IMR-90 (cell line): ENCODE data around the gene CEP41. TPM values are rescaled to one million over a fixed set of nuclear protein-coding genes. Genes with fewer than 3 reads are reported as not detected.

Experiments
- ATAC-seq: fragments of 200-7000 bp; cut with Tn5 transposase; 2 replicates; pipeline ENCODE4 v1.9.1; 2020; ENCODE audit warnings: low read depth, mild to moderate bottlenecking, moderate library complexity
- BruUV-seq: library from RNA; stranded (reverse); fragments of 400-500 nt; replicated peaks from 2 replicates; lab custom pipeline; 2021; lab: Mats Ljungman, UMichigan
- CTCF ChIA-PET: fragments of 300-600 bp; formaldehyde crosslinking; extraction: SDS; loops from one replicate; lab custom pipeline; 2021; ENCODE audit warnings: antibody characterized with exemption; lab: Yijun Ruan, JAX
- POLR2A ChIA-PET: fragments of 300-600 bp; sonication (Branson Sonifier 250); formaldehyde crosslinking; loops from one replicate; lab custom pipeline; 2022; ENCODE audit warnings: antibody characterized with exemption; ENCODE audit not compliant: unreplicated experiment; lab: Charles Lee
- DNase-seq: peaks from one replicate; pipeline ENCODE4 v3.0.0; 2013
- H2AFZ ChIP-seq: replicated peaks from 2 replicates; pipeline ENCODE3; 2013; ENCODE audit warnings: low read length, mild to moderate bottlenecking; ENCODE audit not compliant: poor library complexity
- H2AK5ac ChIP-seq: 2 replicates; pipeline ENCODE4 v1.6.1; 2013; ENCODE audit warnings: low read depth, low read length, inconsistent platforms
- H2AK9ac ChIP-seq: replicated peaks from 2 replicates; pipeline ENCODE3; 2013; ENCODE audit warnings: mild to moderate bottlenecking, low read depth, low read length, moderate library complexity; ENCODE audit not compliant: poor library complexity
- H2BK120ac ChIP-seq: 2 replicates; pipeline ENCODE4 v1.6.1; 2013; ENCODE audit warnings: low read depth, low read length, inconsistent platforms
- H2BK15ac ChIP-seq: 3 replicates; pipeline ENCODE4 v1.6.1; 2013; ENCODE audit warnings: low read depth, low read length, inconsistent platforms
- H2BK20ac ChIP-seq: 2 replicates; pipeline ENCODE4 v1.6.1; 2013; ENCODE audit warnings: low read depth, mild to moderate bottlenecking, inconsistent platforms, low read length, moderate library complexity
- H2BK5ac ChIP-seq: 2 replicates; pipeline ENCODE4 v1.6.1; 2013; ENCODE audit warnings: mild to moderate bottlenecking, low read depth, low read length, inconsistent platforms; ENCODE audit not compliant: poor library complexity, severe bottlenecking
- H3K14ac ChIP-seq: replicated peaks from 2 replicates; pipeline ENCODE4 v1.6.1; 2013; ENCODE audit warnings: low read depth, low read length, inconsistent platforms
- H3K18ac ChIP-seq: 2 replicates; pipeline ENCODE4 v1.6.1; 2013; ENCODE audit warnings: low read depth, low read length, control low read depth
- H3K23ac ChIP-seq: 2 replicates; pipeline ENCODE4 v1.6.1; 2013; ENCODE audit warnings: low read depth, low read length, inconsistent platforms
- H3K27ac ChIP-seq: 2 replicates; pipeline ENCODE4 v1.5.1; 2013; ENCODE audit warnings: mild to moderate bottlenecking, control low read depth, low read length; ENCODE audit not compliant: insufficient read depth
- H3K27me3 ChIP-seq: 2 replicates; pipeline ENCODE4 v1.6.1; 2013; ENCODE audit warnings: low read length; ENCODE audit not compliant: control insufficient read depth, insufficient read depth
- H3K36me3 ChIP-seq: 2 replicates; pipeline ENCODE4 v1.6.1; 2013; ENCODE audit warnings: low read length, mixed read lengths; ENCODE audit not compliant: control insufficient read depth, insufficient read depth
- H3K4ac ChIP-seq: 2 replicates; pipeline ENCODE4 v1.6.1; 2013; ENCODE audit warnings: low read depth, low read length, inconsistent platforms
- H3K4me1 ChIP-seq: 2 replicates; pipeline ENCODE4 v1.6.1; 2013; ENCODE audit warnings: low read length, mixed read lengths; ENCODE audit not compliant: control insufficient read depth, insufficient read depth
- H3K4me2 ChIP-seq: 2 replicates; pipeline ENCODE4 v1.6.1; 2013; ENCODE audit warnings: low read depth, mild to moderate bottlenecking, control low read depth, low read length, moderate library complexity
- H3K4me3 ChIP-seq: 2 replicates; pipeline ENCODE4 v1.5.1; 2013; ENCODE audit warnings: low read depth, mild to moderate bottlenecking, control low read depth, low read length, moderate library complexity; ENCODE audit not compliant: insufficient read depth
- H3K56ac ChIP-seq: 2 replicates; pipeline ENCODE4 v1.6.1; 2013; ENCODE audit warnings: low read length, inconsistent platforms; ENCODE audit not compliant: insufficient read depth; ENCODE audit errors: extremely low read depth
- H3K79me1 ChIP-seq, 2 experiments: 2 replicates each; pipeline ENCODE4 v1.6.1; 2013; ENCODE audit warnings: low read length in 2 of 2, inconsistent platforms in 1 of 2, low read depth in 1 of 2
- H3K9ac ChIP-seq: 2 replicates; pipeline ENCODE4 v1.6.1; 2013; ENCODE audit warnings: low read depth, low read length, control low read depth
- H3K9me1 ChIP-seq: 2 replicates; pipeline ENCODE4 v1.6.1; 2013; ENCODE audit warnings: low read length, inconsistent platforms; ENCODE audit not compliant: insufficient read depth
- H3K9me3 ChIP-seq: 2 replicates; pipeline ENCODE4 v1.6.1; 2013; ENCODE audit warnings: low read length; ENCODE audit not compliant: control insufficient read depth, insufficient read depth
- H4K20me1 ChIP-seq: 2 replicates; pipeline ENCODE4 v1.6.1; 2013; ENCODE audit warnings: low read length, inconsistent platforms; ENCODE audit not compliant: insufficient read depth
- H4K5ac ChIP-seq: 2 replicates; pipeline ENCODE4 v1.6.1; 2013; ENCODE audit warnings: mild to moderate bottlenecking, low read depth, low read length, control low read depth
- H4K8ac ChIP-seq, 2 experiments: 2 replicates each; pipeline ENCODE4 v1.6.1; 2013; ENCODE audit warnings: low read depth in 2 of 2, low read length in 2 of 2, control low read depth in 1 of 2, inconsistent platforms in 1 of 2
- H4K91ac ChIP-seq: 2 replicates; pipeline ENCODE4 v1.6.1; 2013; ENCODE audit warnings: low read depth, low read length, inconsistent platforms; ENCODE audit not compliant: insufficient read depth
- CHD1 ChIP-seq: IDR thresholded peaks from 2 replicates; pipeline ENCODE4 v1.6.1; 2012; ENCODE audit warnings: low read depth, low read length, improper control_type of control experiment
- CTCF ChIP-seq: conservative IDR thresholded peaks from 2 replicates; pipeline ENCODE4 v1.5.1; 2012; ENCODE audit warnings: mild to moderate bottlenecking, low read depth, low read length, improper control_type of control experiment
- MAZ ChIP-seq: IDR thresholded peaks from 2 replicates; pipeline ENCODE4 v1.6.1; 2012; ENCODE audit warnings: low read depth, mild to moderate bottlenecking, low read length, improper control_type of control experiment, moderate library complexity, borderline replicate concordance
- POLR2A ChIP-seq: IDR thresholded peaks from 2 replicates; pipeline ENCODE4 v1.6.1; 2012; ENCODE audit warnings: mild to moderate bottlenecking, low read depth, low read length
- WGBS, 2 experiments: methylation state at CpG; one replicate each; pipeline versions ENCODE4 v1.1.5 to v1.1.7; 2013; ENCODE audit warnings: missing lambda C conversion rate in 2 of 2; ENCODE audit not compliant: insufficient read length in 1 of 2; ENCODE audit errors: extremely low coverage in 2 of 2; 5-methylcytosine and 5-hydroxymethylcytosine counted together
- dilution Hi-C: fragments of 300-500 bp; cut with HindIII; formaldehyde crosslinking; loops from one replicate; pipeline ENCODE4 v1.14.3; 2018; ENCODE audit warnings: low sequenced_read_pairs; ENCODE audit not compliant: unreplicated experiment
- in situ Hi-C: fragments of 300-500 bp; cut with MboI; formaldehyde crosslinking; loops from 3 replicates; pipeline ENCODE4 v1.14.3; 2019; ENCODE audit warnings: low sequenced_read_pairs, inconsistent platforms, mixed read lengths
- intact Hi-C: fragments of 100-400 bp; cut with micrococcal nuclease; formaldehyde crosslinking; loops from 2 replicates; pipeline ENCODE4 v1.10.0; 2022
- polyA plus RNA-seq, 3 experiments: library from polyadenylated mRNA; depleted of rRNA; stranded (reverse); fragments of >200 nt; gene quantifications; 2 replicates each; pipeline ENCODE4 v1.2.3, GENCODE V29; 2012; ENCODE audit warnings: low replicate concordance in 1 of 3
- total RNA-seq: library from RNA; depleted of rRNA; stranded (reverse); fragments of >200 nt; gene quantifications from 2 replicates; pipeline ENCODE4 v1.2.3, GENCODE V29; 2012

The CEP41 gene
- total and polyA plus RNA-seq, 2 of the 4 experiments (the other 2 are of a cell fraction): 12.2 to 21.9 TPM

- Histone ChIP-seq H3K36me3 (no peaks in the 10 kb centered on the region), H4K5ac (peak within 1 kb of the TSS; percentile 4), H3K27ac (no peak within 1 kb of the TSS), H3K9me1 (0 out of 2 replicates have a peak, but pooled peaks cover 6% of the 10 kb centered on the region), H3K79me1 (no peaks in the 10 kb centered on the region), H3K9ac (no peak within 1 kb of the TSS), H2BK120ac (peak within 1 kb of the TSS; percentile 42), H3K23ac (peak within 1 kb of the TSS; percentile 93), H3K9me3 (peaks cover 4% of the 10 kb centered on the region; the same call in 1 of the 2 replicates), H3K14ac (peak within 1 kb of the TSS; percentile 69), H2BK15ac (peak within 1 kb of the TSS; percentile 91; the same call in 1 of the 3 replicates), H3K4me2 (no peak within 1 kb of the TSS), H4K91ac (peak within 1 kb of the TSS; percentile 68), H4K20me1 (no peaks in the 10 kb centered on the region), H2AFZ (peak within 1 kb of the TSS; percentile 74), H2BK20ac (peak within 1 kb of the TSS; percentile 75), H3K18ac (peak within 1 kb of the TSS; percentile 67; the same call in 1 of the 2 replicates), H3K4me3 (no peak within 1 kb of the TSS), H3K4me1 (peaks cover 11% of the 10 kb centered on the region), H4K8ac (peak within 1 kb of the TSS in 1 of 2 experiments; percentile 60; a peak in 2 of 4 replicates), H2BK5ac (peak within 1 kb of the TSS; percentile 27), H2AK9ac (peak within 1 kb of the TSS; percentile 82), H3K4ac (peak within 1 kb of the TSS; percentile 86), H3K56ac (no peak within 1 kb of the TSS), H2AK5ac (peak within 1 kb of the TSS; percentile 85), H3K27me3 (no peaks in the 10 kb centered on the region)
- BruUV-seq: no TSS peak
- dilution Hi-C loops (no loop called here), in situ Hi-C loops (no loop called here), intact Hi-C loops (no loop called here)
- 54% methylated on average over 11 of the region's 20 CpGs; no CpG with 5 or more reads in 1 of the 2 experiments for WGBS, 2 experiments
- ATAC-seq: peak; percentile 63
- no peak for DNase-seq
- ChIA-PET POLR2A (interaction anchor here (0.5 kb wide), 1 partner anchor 103 kb away, joined by 8 read pairs; no protein-coding TSS in a partner anchor), CTCF (interaction anchor here (0.7 kb wide), 2 partner anchors 105 to 323 kb away, joined by 3 read pairs; no protein-coding TSS in a partner anchor)
- TF ChIP-seq CTCF: no peak
- no peak for TF ChIP-seq MAZ
- TF ChIP-seq CHD1: no peak
- no peak for TF ChIP-seq POLR2A
Observed at GRCh38 chr7:130379921-130380860, 60.6 kb downstream of the CEP41 start, which contains the start of gene CPA1. CPA1 (plus strand) TSS chr7:130380494; CDS start chr7:130380521, 27 bp downstream.
